Measurements from ENCODE around the gene TBC1D14.

DNA sequence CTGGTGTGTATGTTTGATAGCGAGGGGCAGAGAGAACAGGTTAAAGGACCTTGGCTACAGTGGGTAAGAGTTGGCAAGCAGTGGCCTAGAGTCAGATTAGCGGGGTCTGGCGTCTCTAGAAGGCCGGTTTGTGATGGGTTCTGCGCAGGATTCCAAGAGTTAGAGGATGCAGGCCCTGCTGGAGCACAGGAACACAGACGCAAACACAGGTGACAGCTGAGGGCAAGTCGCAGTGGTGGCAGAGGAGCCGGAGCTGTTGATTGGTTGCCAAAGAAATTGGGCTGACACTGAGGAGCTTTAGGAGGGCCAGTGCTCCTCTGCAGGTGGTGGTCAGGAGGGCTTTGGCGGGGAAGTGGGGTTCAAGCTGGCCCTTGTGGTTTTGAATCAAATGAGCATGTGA lies 137.3 kb downstream of the TBC1D14 start:
- no peak for TF ChIP-seq EZH2phosphoT487 (conservative IDR thresholded peaks at IDR 0.05; ENCODE audit: low read length)
- TF ChIP-seq, protein P1, sequence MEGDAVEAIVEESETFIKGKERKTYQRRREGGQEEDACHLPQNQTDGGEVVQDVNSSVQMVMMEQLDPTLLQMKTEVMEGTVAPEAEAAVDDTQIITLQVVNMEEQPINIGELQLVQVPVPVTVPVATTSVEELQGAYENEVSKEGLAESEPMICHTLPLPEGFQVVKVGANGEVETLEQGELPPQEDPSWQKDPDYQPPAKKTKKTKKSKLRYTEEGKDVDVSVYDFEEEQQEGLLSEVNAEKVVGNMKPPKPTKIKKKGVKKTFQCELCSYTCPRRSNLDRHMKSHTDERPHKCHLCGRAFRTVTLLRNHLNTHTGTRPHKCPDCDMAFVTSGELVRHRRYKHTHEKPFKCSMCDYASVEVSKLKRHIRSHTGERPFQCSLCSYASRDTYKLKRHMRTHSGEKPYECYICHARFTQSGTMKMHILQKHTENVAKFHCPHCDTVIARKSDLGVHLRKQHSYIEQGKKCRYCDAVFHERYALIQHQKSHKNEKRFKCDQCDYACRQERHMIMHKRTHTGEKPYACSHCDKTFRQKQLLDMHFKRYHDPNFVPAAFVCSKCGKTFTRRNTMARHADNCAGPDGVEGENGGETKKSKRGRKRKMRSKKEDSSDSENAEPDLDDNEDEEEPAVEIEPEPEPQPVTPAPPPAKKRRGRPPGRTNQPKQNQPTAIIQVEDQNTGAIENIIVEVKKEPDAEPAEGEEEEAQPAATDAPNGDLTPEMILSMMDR (IDR thresholded peaks at IDR 0.05; ENCODE audit: insufficient read depth, low read length, poor library complexity, severe bottlenecking), result no peak

All from SU-DHL-6 (cell line).